ENCODE measurements around the gene JUND.

- TF ChIP-seq POLR2A (IDR thresholded peaks at IDR 0.05; ENCODE audit: low read length) (no peak), GATA1 (IDR thresholded peaks at IDR 0.05; ENCODE audit: low read depth, low read length) (no peak)
Observed at GRCh38 chr19:18252370-18252717, 29.1 kb downstream of the JUND start.

Data from erythroblast (primary cell).